Stimulated activated naive B cell treated with anti-CD40 and anti-IgM and Interleukin-4, amounts not matched to agents 10 μg/mL and 1 μg/mL and 100 μg/mL, for 72 hours (primary cell): Measurements from ENCODE around the gene FSHR.

Source experiments
- ATAC-seq, 2 donors: fragments of 150-1000 bp; cut with Tn5 transposase; replicated peaks; 2 replicates each; pipeline ENCODE4 v1.10.0; 2021; ENCODE audit warnings: moderate library complexity in 1 of 2
- DNase-seq: peaks from one replicate; pipeline ENCODE4 v3.0.0; 2021
- H3K27ac Mint-ChIP-seq: one replicate; pipeline ENCODE4 v1.8.0; 2022; ENCODE audit warnings: mild to moderate bottlenecking, mixed read lengths
- H3K27me3 Mint-ChIP-seq, 2 donors: one replicate each; pipeline ENCODE4 v1.8.0; 2022; ENCODE audit warnings: mixed read lengths in 2 of 2
- H3K36me3 Mint-ChIP-seq, 2 donors: one replicate each; pipeline ENCODE4 v1.8.0; 2022; ENCODE audit warnings: mixed read lengths in 2 of 2, mild to moderate bottlenecking in 1 of 2
- H3K4me1 Mint-ChIP-seq, 2 donors: one replicate each; pipeline ENCODE4 v1.8.0; 2022; ENCODE audit warnings: mixed read lengths in 2 of 2, mild to moderate bottlenecking in 1 of 2
- H3K4me3 Mint-ChIP-seq, 2 donors: one replicate each; pipeline ENCODE4 v1.8.0; 2022; ENCODE audit warnings: mild to moderate bottlenecking in 2 of 2, mixed read lengths in 2 of 2, moderate library complexity in 1 of 2
- H3K9me3 Mint-ChIP-seq, 2 donors: one replicate each; pipeline ENCODE4 v1.8.0; 2022; ENCODE audit warnings: mixed read lengths in 2 of 2, mild to moderate bottlenecking in 1 of 2

The FSHR gene

DNA sequence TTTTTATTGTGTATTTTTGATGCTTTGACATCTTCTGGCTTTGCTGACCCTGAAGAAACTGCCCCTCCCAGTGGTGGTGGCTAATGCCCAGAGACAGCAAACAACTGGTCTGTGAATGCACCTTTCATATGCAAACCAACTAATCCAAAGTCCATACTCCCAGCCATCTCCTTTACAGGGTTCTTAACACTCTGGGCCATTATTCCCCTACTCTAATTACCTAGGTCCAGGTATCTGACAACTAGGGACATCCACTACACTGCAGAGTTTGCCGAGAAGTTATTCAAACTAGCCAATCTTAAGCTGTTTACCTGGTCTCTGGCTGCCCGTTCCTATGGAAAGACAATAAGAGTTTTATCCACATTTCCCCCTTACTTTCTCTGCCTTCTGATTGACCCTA is 73.6 kb downstream of the FSHR start:
- H3K27me3 Mint-ChIP-seq: no peaks in the 10 kb centered on the region
- H3K9me3 Mint-ChIP-seq: peaks cover 8 to 14% of the 10 kb centered on the region in 2 donors
- H3K4me1 Mint-ChIP-seq: no peaks in the 10 kb centered on the region
- DNase-seq (no peak), ATAC-seq (no peak)
- no peak overlapping the region for H3K27ac Mint-ChIP-seq
- no peak overlapping the region for H3K4me3 Mint-ChIP-seq
- H3K36me3 Mint-ChIP-seq: no peaks in the 10 kb centered on the region

DNA sequence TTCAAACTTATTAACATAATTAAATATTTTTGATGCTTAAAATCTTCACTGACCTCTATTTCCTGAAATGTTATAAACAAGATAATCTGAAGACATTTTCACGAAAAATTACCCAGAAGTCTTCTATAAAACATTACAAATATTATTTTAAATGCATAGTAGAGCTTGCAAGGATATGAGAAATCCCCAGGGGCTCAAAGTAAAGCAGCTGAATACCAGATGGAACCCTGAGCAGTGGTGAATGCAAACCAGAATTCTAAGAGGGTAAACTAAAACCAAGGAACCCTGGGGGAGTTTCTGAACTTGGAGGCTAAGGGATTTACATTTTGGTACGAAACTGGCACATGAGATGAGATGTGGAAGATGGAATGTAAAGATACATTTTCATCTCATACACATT is 83.6 kb downstream of the FSHR start:
- Mint-ChIP-seq H3K27me3 (no peaks in the 10 kb centered on the region), H3K4me1 (no peaks in the 10 kb centered on the region), H3K9me3 (peaks cover 0 to 4% of the 10 kb centered on the region in 2 donors), H3K4me3 (no peak overlapping the region), H3K36me3 (no peaks in the 10 kb centered on the region), H3K27ac (no peak overlapping the region)
- ATAC-seq (no peak), DNase-seq (no peak)

DNA sequence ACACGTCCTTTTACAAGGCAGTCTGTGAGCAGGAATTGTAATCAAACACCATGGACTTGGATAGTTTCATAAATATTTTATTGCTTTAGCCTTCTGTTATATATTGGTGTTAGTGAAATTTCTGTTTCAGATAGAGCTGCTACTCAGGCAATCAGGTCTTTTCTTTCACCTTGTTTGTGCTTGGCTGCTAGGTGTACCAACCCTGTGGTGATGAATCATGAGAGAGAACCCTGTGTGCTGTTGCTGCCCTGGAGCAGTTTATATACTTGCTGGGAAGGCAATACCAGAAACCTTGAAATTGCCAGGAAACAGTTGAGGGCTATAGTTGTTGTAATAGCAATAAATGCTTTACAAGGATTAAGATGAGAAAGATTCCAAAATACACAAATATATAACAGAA is 84.5 kb downstream of the FSHR start:
- Mint-ChIP-seq H3K4me1 (no peaks in the 10 kb centered on the region), H3K9me3 (peaks cover 0 to 4% of the 10 kb centered on the region in 2 donors), H3K27ac (no peak overlapping the region), H3K4me3 (no peak overlapping the region), H3K27me3 (no peaks in the 10 kb centered on the region), H3K36me3 (no peaks in the 10 kb centered on the region)
- DNase-seq (no peak), ATAC-seq (no peak)

DNA sequence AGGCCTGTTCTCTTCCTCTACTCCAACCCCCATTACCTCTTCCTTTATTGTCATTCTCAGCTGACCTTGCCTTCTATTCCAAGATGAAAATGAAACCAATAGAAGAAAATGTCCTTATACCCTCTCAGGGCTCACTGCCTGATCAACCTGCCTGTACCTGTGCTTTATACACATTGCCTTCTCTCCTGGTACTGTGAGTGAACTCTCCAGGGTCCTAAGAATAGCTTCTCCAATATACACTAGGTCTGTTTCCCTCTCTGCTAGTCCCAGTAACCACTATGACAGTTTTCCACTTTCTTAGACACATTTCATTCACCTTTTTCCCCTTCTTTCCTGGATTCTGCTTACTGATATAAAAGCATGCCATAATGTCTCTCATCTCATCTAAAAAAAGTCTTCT is 85.7 kb downstream of the FSHR start:
- no peaks in the 10 kb centered on the region for H3K36me3 Mint-ChIP-seq
- no peaks in the 10 kb centered on the region for H3K4me1 Mint-ChIP-seq
- ATAC-seq (no peak), DNase-seq (no peak)
- no peak overlapping the region for H3K27ac Mint-ChIP-seq
- no peak overlapping the region for H3K4me3 Mint-ChIP-seq
- H3K27me3 Mint-ChIP-seq: no peaks in the 10 kb centered on the region
- no peaks in the 10 kb centered on the region for H3K9me3 Mint-ChIP-seq

DNA sequence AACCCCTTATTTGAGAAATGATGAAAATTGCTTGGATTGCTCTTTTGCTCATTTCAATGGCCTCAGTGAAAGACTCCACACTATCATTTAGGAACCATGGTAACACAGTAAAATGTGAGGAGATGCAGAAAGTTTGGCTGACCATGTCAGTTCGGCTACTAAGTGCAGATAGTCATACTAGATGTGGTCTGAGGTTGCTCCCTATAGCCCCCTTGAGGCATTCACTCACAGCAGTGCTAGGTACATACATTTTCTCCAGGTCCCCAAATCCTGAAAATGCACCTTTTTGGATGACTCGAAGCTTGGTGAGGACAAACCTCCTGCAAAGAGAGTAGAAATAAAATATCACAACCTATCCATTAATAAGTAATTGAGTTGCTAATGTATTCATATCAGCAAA is 86.3 kb downstream of the FSHR start:
- H3K27ac Mint-ChIP-seq: no peak overlapping the region
- no peaks in the 10 kb centered on the region for H3K9me3 Mint-ChIP-seq
- no peaks in the 10 kb centered on the region for H3K27me3 Mint-ChIP-seq
- H3K36me3 Mint-ChIP-seq: no peaks in the 10 kb centered on the region
- no peak for ATAC-seq
- no peak for DNase-seq
- H3K4me1 Mint-ChIP-seq: no peaks in the 10 kb centered on the region
- no peak overlapping the region for H3K4me3 Mint-ChIP-seq

- Mint-ChIP-seq H3K27me3 (no peaks in the 10 kb centered on the region), H3K4me1 (no peaks in the 10 kb centered on the region), H3K9me3 (peaks cover 10 to 12% of the 10 kb centered on the region in 2 donors), H3K4me3 (no peak overlapping the region), H3K36me3 (no peaks in the 10 kb centered on the region), H3K27ac (no peak overlapping the region)
- DNase-seq: no peak
- no peak for ATAC-seq
These were observed 101.2 kb downstream of the FSHR start for GRCh38 chr2:49053156-49053555.

DNA sequence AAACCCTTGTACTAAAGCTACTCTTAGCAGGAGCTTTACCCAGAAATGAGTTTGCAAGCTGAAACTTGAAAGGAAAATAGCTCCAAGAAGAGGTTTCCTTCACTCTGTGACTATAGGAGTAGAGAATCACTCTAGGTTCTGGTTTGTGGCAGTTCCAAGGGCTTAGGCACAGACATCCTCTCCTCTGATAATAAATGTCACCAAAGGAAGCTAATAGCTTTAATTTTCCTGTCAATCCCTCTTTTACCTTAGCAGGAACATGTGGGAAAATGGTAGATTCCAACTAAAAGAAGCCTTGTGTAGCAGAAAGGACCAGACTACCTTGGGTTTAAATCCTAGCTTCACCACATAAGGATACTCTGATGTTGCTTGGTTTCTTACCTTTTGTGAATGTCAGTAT is 104.0 kb downstream of the FSHR start:
- Mint-ChIP-seq H3K4me1 (no peaks in the 10 kb centered on the region), H3K27me3 (no peaks in the 10 kb centered on the region), H3K9me3 (peaks cover 2 to 4% of the 10 kb centered on the region in 2 donors), H3K36me3 (no peaks in the 10 kb centered on the region), H3K4me3 (no peak overlapping the region), H3K27ac (no peak overlapping the region)
- DNase-seq (no peak), ATAC-seq (no peak)

DNA sequence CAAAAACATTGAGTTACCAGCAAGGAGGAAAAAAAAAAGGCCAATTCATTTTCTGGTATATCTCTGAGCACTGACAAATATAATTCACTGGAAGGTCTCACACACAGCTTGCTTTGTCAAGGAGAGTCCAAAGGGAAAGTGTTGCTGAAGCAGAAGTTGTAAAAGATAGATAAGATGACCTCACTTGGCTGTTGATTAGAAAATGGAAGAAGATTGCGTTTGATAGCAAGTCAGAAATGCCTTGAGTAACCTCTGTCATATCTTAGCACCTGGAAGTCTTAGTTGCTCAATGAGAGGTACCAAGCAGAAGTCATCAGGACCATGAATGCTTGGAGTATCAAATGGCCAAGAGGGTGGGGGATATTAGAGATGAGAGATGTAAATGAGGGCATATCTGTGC is 105.2 kb downstream of the FSHR start:
- ATAC-seq (no peak), DNase-seq (no peak)
- Mint-ChIP-seq H3K27me3 (no peaks in the 10 kb centered on the region), H3K9me3 (peaks cover 1 to 2% of the 10 kb centered on the region in 2 donors), H3K36me3 (no peaks in the 10 kb centered on the region), H3K4me3 (no peak overlapping the region), H3K27ac (no peak overlapping the region), H3K4me1 (no peaks in the 10 kb centered on the region)

- no peak overlapping the region for H3K27ac Mint-ChIP-seq
- ATAC-seq (no peak), DNase-seq (no peak)
- no peaks in the 10 kb centered on the region for H3K36me3 Mint-ChIP-seq
- no peak overlapping the region for H3K4me3 Mint-ChIP-seq
- H3K27me3 Mint-ChIP-seq: no peaks in the 10 kb centered on the region
- H3K4me1 Mint-ChIP-seq: no peaks in the 10 kb centered on the region
- no peaks in the 10 kb centered on the region for H3K9me3 Mint-ChIP-seq
These were observed 109.2 kb downstream of the FSHR start for GRCh38 chr2:49045083-49045482.

- H3K27ac Mint-ChIP-seq: no peak overlapping the region
- H3K4me1 Mint-ChIP-seq: no peaks in the 10 kb centered on the region
These were observed 109.8 kb downstream of the FSHR start for GRCh38 chr2:49044350-49045079.

DNA sequence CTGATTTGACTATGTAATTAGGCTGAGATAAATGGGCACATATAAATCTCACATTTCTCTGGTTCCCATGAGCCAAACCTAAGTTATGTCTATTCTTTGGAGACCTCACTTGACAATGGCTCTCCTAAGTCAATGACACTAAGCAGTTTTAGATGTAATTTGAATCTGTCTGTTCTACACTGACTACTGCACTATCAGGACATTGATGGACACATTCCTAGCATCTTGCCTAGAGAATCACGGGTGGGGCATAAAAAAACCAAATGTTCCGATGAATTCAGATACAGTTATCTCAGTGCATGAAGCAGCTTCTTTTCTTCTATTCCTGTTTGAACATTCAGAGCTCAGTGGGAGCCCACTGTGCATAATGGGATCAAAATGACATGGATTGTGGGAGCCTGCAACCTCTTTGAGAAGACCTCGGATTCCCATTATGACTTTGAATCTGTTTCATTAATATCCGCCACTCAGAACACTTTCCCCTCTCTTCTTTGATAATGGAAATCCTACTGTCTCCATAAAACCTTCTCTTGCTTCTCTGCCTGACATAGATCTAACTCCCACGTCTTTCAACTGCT is 110.8 kb downstream of the FSHR start:
- H3K4me1 Mint-ChIP-seq: no peaks in the 10 kb centered on the region
- no peaks in the 10 kb centered on the region for H3K27me3 Mint-ChIP-seq
- no peak for ATAC-seq
- H3K9me3 Mint-ChIP-seq: no peaks in the 10 kb centered on the region
- no peak for DNase-seq
- H3K27ac Mint-ChIP-seq: no peak overlapping the region
- no peaks in the 10 kb centered on the region for H3K36me3 Mint-ChIP-seq
- H3K4me3 Mint-ChIP-seq: no peak overlapping the region

More at GRCh38 chr2:49044350-49045079, 109.8 kb downstream of the FSHR start:
- Mint-ChIP-seq H3K4me3 (no peak overlapping the region), H3K9me3 (no peaks in the 10 kb centered on the region), H3K27me3 (no peaks in the 10 kb centered on the region), H3K36me3 (no peaks in the 10 kb centered on the region)
- ATAC-seq (no peak), DNase-seq (no peak)

DNA sequence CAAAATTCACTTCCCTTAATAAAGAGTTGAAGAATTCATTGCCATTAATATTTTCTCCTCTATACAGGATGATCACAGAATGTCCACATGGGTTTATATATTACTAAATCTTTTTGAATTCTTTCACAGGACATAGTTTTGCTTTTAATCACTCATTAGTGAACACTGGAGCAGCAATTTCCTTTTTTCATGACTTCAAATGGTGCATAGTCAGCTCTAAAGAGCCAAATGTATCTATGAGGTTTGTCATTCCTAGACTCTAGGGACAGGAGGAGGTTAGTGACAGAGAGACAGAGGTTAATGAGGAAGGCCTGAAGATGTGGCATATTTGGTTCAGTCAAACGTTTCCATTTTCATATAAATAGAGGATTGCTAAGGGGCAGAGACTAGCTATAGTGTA is 111.8 kb downstream of the FSHR start:
- no peak for DNase-seq
- Mint-ChIP-seq H3K9me3 (no peaks in the 10 kb centered on the region), H3K4me1 (no peaks in the 10 kb centered on the region)

GRCh38 chr2:49041061-49041460 is 113.3 kb downstream of the FSHR start:
- H3K27me3 Mint-ChIP-seq: no peaks in the 10 kb centered on the region
- ATAC-seq: no peak
- H3K4me3 Mint-ChIP-seq: no peak overlapping the region
- H3K4me1 Mint-ChIP-seq: no peaks in the 10 kb centered on the region
- H3K9me3 Mint-ChIP-seq: no peaks in the 10 kb centered on the region
- no peaks in the 10 kb centered on the region for H3K36me3 Mint-ChIP-seq
- H3K27ac Mint-ChIP-seq: no peak overlapping the region
- DNase-seq: no peak

More for the DNA sequence above, 111.8 kb downstream of the FSHR start:
- ATAC-seq: no peak
- H3K27ac Mint-ChIP-seq: no peak overlapping the region
- no peaks in the 10 kb centered on the region for H3K36me3 Mint-ChIP-seq
- H3K4me3 Mint-ChIP-seq: no peak overlapping the region
- no peaks in the 10 kb centered on the region for H3K27me3 Mint-ChIP-seq

- Mint-ChIP-seq H3K36me3 (no peaks in the 10 kb centered on the region), H3K27ac (no peak overlapping the region), H3K4me3 (no peak overlapping the region), H3K27me3 (no peaks in the 10 kb centered on the region), H3K4me1 (no peaks in the 10 kb centered on the region), H3K9me3 (no peaks in the 10 kb centered on the region)
- ATAC-seq (no peak), DNase-seq (no peak)
These were observed 117.1 kb downstream of the FSHR start for GRCh38 chr2:49037197-49037596.

GRCh38 chr2:49035481-49035880 is 118.8 kb downstream of the FSHR start:
- Mint-ChIP-seq H3K27me3 (no peaks in the 10 kb centered on the region), H3K4me1 (no peaks in the 10 kb centered on the region), H3K36me3 (no peaks in the 10 kb centered on the region), H3K9me3 (no peaks in the 10 kb centered on the region), H3K27ac (no peak overlapping the region), H3K4me3 (no peak overlapping the region)
- no peak for ATAC-seq
- no peak for DNase-seq
